BLaER1 (cell line): ENCODE results near the gene D2HGDH.
A peak's percentile ranks its signal among the peaks of the same experiment; 100 is the strongest.
"Not testable (repeated sequence)": the region's sequence is repeated elsewhere in the genome, so short reads cannot be mapped to it uniquely, and the experiment has no call there.

ENCODE experiments used
- H3K27ac ChIP-seq: shearing (Covaris generic); formaldehyde crosslinking; 2 replicates; pipeline ENCODE4 v1.8.1; 2022
- H3K27me3 ChIP-seq: shearing (Covaris generic); formaldehyde crosslinking; 2 replicates; pipeline ENCODE4 v1.8.1; 2022
- H3K36me3 ChIP-seq: shearing (Covaris generic); formaldehyde crosslinking; 2 replicates; pipeline ENCODE4 v1.8.1; 2022
- H3K4me1 ChIP-seq: shearing (Covaris generic); formaldehyde crosslinking; 2 replicates; pipeline ENCODE4 v1.8.1; 2022
- H3K4me2 ChIP-seq: shearing (Covaris generic); formaldehyde crosslinking; 2 replicates; pipeline ENCODE4 v1.8.1; 2022
- H3K4me3 ChIP-seq: shearing (Covaris generic); formaldehyde crosslinking; 2 replicates; pipeline ENCODE4 v1.8.1; 2022
- H3K9ac ChIP-seq: shearing (Covaris generic); formaldehyde crosslinking; 2 replicates; pipeline ENCODE4 v1.8.1; 2022
- H3K9me3 ChIP-seq: shearing (Covaris generic); formaldehyde crosslinking; 2 replicates; pipeline ENCODE4 v1.8.1; 2022
- H4K20me1 ChIP-seq: shearing (Covaris generic); formaldehyde crosslinking; 2 replicates; pipeline ENCODE4 v1.8.1; 2022
- Cebpa-rat ChIP-seq: shearing (Covaris generic); IDR thresholded peaks from 2 replicates; pipeline ENCODE4 v1.8.1; 2022

The D2HGDH gene

GRCh38 chr2:241796209-241796608 is 61.8 kb downstream of the D2HGDH start:
- Histone ChIP-seq H3K4me2 (peak overlapping the region; percentile 28), H4K20me1 (no peaks in the 10 kb centered on the region), H3K27ac (0 out of 2 replicates have a peak overlapping the region, but pooled peaks have one; percentile 26), H3K36me3 (no peaks in the 10 kb centered on the region), H3K9me3 (peaks cover 3% of the 10 kb centered on the region; the same call in 1 of the 2 replicates), H3K4me3 (no peak overlapping the region), H3K27me3 (no peaks in the 10 kb centered on the region), H3K9ac (no peak overlapping the region), H3K4me1 (peaks cover 52% of the 10 kb centered on the region)
- no peak for TF ChIP-seq Cebpa-rat

- H3K27ac ChIP-seq: 0 out of 2 replicates have a peak overlapping the region, but pooled peaks have one; percentile 26
- no peak for TF ChIP-seq Cebpa-rat
- H3K4me1 ChIP-seq: peaks cover 56% of the 10 kb centered on the region
- no peaks in the 10 kb centered on the region for H3K27me3 ChIP-seq
- no peak overlapping the region for H3K4me3 ChIP-seq
- H3K9me3 ChIP-seq: no peaks in the 10 kb centered on the region
- H3K9ac ChIP-seq: no peak overlapping the region
- H3K36me3 ChIP-seq: no peaks in the 10 kb centered on the region
- no peaks in the 10 kb centered on the region for H4K20me1 ChIP-seq
- peak overlapping the region; percentile 28 for H3K4me2 ChIP-seq
Measured at GRCh38 chr2:241796610-241797138, 62.2 kb downstream of the D2HGDH start.

GRCh38 chr2:241797441-241798080 is 63.1 kb downstream of the D2HGDH start:
- peak overlapping the region; percentile 40; the same call in 1 of the 2 replicates for H3K9ac ChIP-seq
- H3K27me3 ChIP-seq: no peaks in the 10 kb centered on the region
- no peaks in the 10 kb centered on the region for H3K9me3 ChIP-seq
- H3K4me1 ChIP-seq: peaks cover 65% of the 10 kb centered on the region
- H3K36me3 ChIP-seq: no peaks in the 10 kb centered on the region
- no peaks in the 10 kb centered on the region for H4K20me1 ChIP-seq
- TF ChIP-seq Cebpa-rat: no peak
- no peak overlapping the region for H3K4me3 ChIP-seq
- H3K27ac ChIP-seq: peak overlapping the region; percentile 78
- peak overlapping the region; percentile 98 for H3K4me2 ChIP-seq

- Histone ChIP-seq H3K4me2 (peak overlapping the region; percentile 98), H3K4me1 (peaks cover 71% of the 10 kb centered on the region), H3K9me3 (no peaks in the 10 kb centered on the region), H4K20me1 (no peaks in the 10 kb centered on the region), H3K4me3 (no peak overlapping the region; the same call in 1 of the 2 replicates), H3K27me3 (no peaks in the 10 kb centered on the region), H3K36me3 (no peaks in the 10 kb centered on the region), H3K27ac (peak overlapping the region; percentile 78), H3K9ac (peak overlapping the region; percentile 40; the same call in 1 of the 2 replicates)
- no peak for TF ChIP-seq Cebpa-rat
Measured at GRCh38 chr2:241798081-241798630, 63.7 kb downstream of the D2HGDH start.

GRCh38 chr2:241798631-241799521 is 64.4 kb downstream of the D2HGDH start:
- Histone ChIP-seq H3K4me2 (peak overlapping the region; percentile 98), H3K4me3 (no peak overlapping the region; the same call in 1 of the 2 replicates), H3K36me3 (no peaks in the 10 kb centered on the region), H3K4me1 (peaks cover 78% of the 10 kb centered on the region), H4K20me1 (no peaks in the 10 kb centered on the region), H3K9ac (peak overlapping the region; percentile 60), H3K27me3 (no peaks in the 10 kb centered on the region), H3K27ac (peak overlapping the region; percentile 78), H3K9me3 (no peaks in the 10 kb centered on the region)
- TF ChIP-seq Cebpa-rat: no peak

GRCh38 chr2:241799522-241800197 is 65.2 kb downstream of the D2HGDH start:
- Histone ChIP-seq H3K27me3 (no peaks in the 10 kb centered on the region), H3K4me2 (peak overlapping the region; percentile 98), H3K36me3 (no peaks in the 10 kb centered on the region), H3K27ac (peak overlapping the region; percentile 78), H3K9ac (peak overlapping the region; percentile 60; the same call in 1 of the 2 replicates), H3K9me3 (no peaks in the 10 kb centered on the region), H4K20me1 (no peaks in the 10 kb centered on the region), H3K4me1 (peaks cover 86% of the 10 kb centered on the region), H3K4me3 (no peak overlapping the region; the same call in 1 of the 2 replicates)
- no peak for TF ChIP-seq Cebpa-rat

GRCh38 chr2:241800198-241800903 is 65.9 kb downstream of the D2HGDH start:
- peak overlapping the region; percentile 78 for H3K27ac ChIP-seq
- H3K4me2 ChIP-seq: peak overlapping the region; percentile 98
- not testable (repeated sequence) for H3K9me3 ChIP-seq, H4K20me1 ChIP-seq, H3K36me3 ChIP-seq, H3K27me3 ChIP-seq, H3K4me3 ChIP-seq
- H3K9ac ChIP-seq: peak overlapping the region; percentile 60; the same call in 1 of the 2 replicates
- peaks cover 90% of the 10 kb centered on the region for H3K4me1 ChIP-seq

- Histone ChIP-seq H3K9ac (peak overlapping the region; percentile 34; the same call in 1 of the 2 replicates), H3K27me3 (no peaks in the 10 kb centered on the region), H3K36me3 (no peaks in the 10 kb centered on the region), H4K20me1 (no peaks in the 10 kb centered on the region), H3K4me1 (peaks cover 82% of the 10 kb centered on the region), H3K9me3 (no peaks in the 10 kb centered on the region), H3K4me2 (peak overlapping the region; percentile 98), H3K27ac (peak overlapping the region; percentile 64), H3K4me3 (peak overlapping the region; percentile 48; the same call in 1 of the 2 replicates)
- TF ChIP-seq Cebpa-rat: no peak
Measured at GRCh38 chr2:241801611-241802420, 67.4 kb downstream of the D2HGDH start.
